Kidney glomerular epithelial cell (primary cell): ENCODE results near the gene XRCC6.
"Not testable (repeated sequence)": the region's sequence is repeated elsewhere in the genome, so short reads cannot be mapped to it uniquely, and the experiment has no call there.

Experiments
- DNase-seq: peaks from one replicate; lab custom pipeline; 2025; lab: John Stamatoyannopoulos, UW

XRCC6 gene

DNA sequence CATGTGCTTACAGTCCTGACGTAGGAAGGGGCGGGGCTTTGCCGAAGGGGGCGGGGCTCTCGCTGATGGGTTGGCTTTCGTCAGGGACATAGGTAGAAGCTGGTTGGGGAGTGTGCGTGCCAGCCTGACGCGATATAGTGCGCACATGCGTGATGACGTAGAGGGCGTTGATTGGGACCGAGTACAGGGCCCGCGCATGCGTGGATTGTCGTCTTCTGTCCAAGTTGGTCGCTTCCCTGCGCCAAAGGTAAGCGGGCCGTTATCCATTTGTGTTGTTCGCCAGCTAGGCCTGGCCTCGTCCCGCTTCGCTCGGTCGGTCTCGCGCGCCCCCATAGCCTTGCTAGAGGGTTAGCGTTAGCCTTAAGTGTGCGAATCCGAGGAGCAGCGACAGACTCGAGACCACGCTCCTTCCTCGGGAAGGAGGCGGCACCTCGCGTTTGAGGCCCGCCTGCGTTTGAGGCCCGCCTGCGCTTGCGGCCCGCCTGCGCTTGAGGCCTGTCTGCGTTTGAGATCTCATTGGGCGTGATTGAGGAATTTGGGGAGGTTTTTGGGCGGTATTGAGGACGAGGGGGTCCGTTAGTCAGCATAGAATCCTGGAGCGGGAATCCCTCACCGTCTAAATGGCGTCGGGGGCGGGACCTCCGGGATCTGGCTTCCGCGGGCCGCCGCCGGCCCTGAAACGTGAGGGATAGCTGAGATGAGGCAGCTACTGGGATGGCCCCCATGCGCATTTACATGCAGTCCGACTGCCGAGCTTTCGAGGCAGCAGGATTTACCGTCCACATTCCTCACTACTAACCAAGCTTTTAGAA is at the start of gene XRCC6:
Gene XRCC6 (plus strand): TSS at position 197 of the 812 bp plus-strand sequence. CDS start 710 bp downstream, outside the sequence.
- DNase-seq, result peak; percentile 99

DNA sequence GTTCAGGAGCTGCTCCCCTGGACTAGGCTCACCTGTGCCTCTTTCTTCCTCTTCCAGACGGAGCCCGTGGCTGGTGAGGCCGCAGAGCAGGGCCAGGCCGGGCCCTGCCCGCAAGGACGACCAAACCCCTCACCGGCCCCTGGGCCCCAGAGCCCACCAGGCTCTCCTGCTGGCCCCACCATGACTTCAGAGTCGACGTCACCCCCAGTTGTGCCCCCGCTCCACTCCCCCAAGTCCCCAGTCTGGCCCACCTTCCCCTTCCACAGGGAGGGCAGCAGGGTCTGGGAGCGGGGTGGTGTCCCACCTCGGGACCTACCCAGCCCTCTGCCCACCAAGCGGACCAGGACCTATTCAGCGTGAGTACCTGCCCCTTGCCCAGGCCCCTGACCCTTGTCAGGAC is 49.3 kb upstream of the XRCC6 start:
- no peak for DNase-seq

DNA sequence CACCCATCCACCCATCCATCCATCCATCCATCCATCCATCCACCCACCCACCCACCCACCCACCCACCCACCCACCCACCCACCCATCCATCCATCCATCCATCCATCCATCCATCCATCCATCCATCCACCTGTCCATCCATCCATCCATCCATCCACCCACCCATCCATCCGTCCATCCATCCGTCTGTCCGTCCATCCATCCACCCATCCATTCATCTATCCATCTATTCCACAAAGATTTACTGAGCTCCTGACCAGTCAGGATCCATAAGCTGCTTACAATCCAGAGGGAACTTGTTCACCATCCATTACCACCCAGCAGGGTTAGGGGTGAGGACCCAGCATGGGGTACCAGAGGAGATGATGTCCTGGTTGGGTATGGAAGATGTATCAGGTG is 48.8 kb upstream of the XRCC6 start:
- DNase-seq, result not testable (repeated sequence)

DNA sequence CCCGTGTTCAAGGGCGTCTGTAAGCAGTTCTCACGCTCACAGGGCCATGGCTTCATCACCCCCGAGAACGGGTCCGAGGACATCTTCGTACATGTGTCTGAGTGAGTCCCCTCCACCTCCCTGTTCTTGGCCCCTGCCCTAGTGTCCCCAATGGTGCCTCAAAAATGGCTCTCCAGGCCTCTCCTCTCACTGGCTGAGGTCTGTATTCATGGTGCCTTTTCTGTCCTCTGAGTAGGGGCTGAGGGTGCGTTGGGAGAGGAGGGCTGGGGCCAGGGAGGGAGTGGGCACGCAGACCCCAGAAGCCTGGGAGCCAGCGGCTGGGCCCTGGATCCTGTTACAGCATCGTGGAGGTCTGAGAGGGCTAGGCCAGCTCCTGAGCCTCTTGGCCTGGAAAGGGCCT is 47.4 kb upstream of the XRCC6 start:
- no peak for DNase-seq

GRCh38 chr22:41574847-41575381 is 46.2 kb upstream of the XRCC6 start:
- no peak for DNase-seq

DNA sequence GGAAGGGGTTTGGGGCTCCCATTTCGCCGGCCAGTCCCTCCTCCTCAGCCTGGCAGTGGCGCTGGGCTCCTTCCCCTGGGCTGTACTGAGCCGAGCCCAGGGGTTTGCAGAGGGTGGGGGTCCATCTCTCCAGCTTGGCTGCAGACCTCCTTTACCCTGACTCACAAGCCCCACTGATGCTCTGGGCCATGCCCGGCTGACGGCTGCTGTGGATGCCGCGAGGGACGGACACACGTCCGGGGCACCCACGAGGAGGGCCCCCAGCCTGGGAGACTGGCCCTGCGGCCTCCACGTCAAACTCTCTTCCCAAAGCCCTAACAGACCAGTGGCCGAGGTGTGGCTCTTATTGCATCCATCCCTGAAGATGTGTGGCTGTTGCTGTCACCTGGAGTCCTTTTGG is 45.6 kb upstream of the XRCC6 start:
- no peak for DNase-seq

GRCh38 chr22:41576877-41577276 is 44.2 kb upstream of the XRCC6 start:
- DNase-seq, result peak; percentile 1

DNA sequence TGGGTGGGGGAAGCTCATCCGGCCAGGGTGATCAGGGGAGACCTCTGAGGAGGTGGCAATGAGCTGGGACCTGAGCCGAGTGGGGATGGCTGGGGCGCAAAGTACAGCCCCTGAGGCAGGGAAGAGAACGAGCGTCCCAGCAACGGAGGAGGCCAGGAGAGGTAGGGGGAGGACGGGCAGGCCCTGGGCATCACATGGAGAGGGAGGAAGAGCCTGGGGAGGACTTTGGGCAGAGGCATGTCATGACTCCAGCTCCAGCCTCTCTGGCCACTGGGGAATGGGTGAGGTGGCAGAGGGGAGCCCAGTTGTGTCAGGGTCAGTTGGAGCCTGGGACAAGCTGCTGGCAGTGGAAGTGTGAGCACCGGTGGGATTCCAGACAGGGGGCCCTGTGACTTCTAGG is 43.0 kb upstream of the XRCC6 start:
- no peak for DNase-seq

GRCh38 chr22:41578818-41579217 is 42.3 kb upstream of the XRCC6 start:
- no peak for DNase-seq

DNA sequence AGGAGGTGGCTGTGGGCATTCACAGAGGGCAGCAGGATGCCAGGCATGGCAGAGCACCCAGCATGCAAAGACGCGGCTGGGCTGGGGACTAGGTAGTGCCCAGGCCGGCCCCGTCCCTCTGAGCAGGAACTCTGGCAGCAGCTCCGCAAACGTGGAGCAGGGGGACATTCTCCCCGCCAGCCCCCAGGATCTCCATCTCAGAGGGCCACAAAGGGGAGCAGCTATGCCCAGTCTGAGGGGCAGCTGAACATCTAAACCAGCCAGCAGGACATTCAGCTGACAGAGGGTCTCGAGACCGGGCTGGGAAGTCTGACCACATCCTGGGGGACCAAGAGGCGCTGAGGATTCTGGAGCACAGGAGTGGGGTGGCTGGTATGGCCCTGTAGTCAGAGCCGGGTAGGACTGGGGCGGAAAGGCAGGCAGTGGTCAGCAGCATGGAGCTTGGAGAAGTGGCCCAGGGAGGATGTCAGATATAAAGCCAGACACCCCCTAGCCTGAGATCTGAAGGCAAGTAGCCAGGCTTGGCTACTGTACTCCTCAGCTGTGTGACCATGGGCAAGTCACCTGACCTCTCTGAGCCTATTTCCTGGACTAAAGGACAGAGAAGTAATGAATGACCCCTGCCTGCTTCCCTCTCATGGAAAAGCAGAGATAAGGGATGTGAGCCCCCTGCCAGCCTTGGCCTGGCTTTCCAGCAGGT is 41.6 kb upstream of the XRCC6 start:
- DNase-seq, result no peak

GRCh38 chr22:41579997-41580355 is 41.1 kb upstream of the XRCC6 start:
- DNase-seq, result no peak

- no peak for DNase-seq
Measured at GRCh38 chr22:41582694-41583093, 38.4 kb upstream of the XRCC6 start.

DNA sequence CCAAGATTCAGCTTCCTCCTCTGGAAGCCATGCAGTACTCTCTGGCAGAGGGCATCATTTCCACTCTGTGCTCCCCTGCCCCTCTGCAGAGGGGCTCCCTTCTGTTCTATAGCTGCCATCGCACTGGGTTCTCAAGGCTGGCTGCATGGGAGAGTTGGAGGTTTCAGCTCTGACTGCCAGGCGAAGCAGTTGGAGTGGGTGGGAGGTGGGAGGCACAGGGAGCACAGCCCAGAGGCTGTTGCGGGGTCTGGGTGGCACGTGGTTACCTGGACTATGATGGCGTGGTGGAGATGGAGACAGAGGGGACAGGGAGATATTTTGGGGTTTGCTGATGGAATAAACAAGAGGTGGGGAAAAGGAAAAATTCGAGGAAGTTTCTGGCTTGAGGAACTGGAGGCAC is 36.2 kb upstream of the XRCC6 start:
- no peak for DNase-seq

GRCh38 chr22:41585898-41586297 is 35.2 kb upstream of the XRCC6 start:
- no peak for DNase-seq

DNA sequence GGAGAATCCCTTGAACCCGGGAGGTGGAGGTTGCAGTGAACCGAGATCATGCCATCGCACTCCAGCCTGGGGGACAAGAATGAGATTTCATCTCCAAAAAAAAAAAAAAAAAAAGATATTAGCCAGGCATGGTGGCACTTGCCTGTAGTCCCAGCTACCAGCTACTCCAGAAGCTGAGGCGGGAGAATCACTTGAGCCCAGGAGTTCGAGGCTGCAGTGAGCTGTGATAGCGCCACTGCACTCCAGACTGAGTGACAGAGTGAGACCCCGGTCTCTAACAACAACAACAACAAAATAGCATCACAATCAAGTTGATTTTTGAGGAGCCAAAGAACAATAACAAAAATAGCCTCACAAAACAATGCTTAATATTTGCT is 33.8 kb upstream of the XRCC6 start:
- DNase-seq, result no peak

DNA sequence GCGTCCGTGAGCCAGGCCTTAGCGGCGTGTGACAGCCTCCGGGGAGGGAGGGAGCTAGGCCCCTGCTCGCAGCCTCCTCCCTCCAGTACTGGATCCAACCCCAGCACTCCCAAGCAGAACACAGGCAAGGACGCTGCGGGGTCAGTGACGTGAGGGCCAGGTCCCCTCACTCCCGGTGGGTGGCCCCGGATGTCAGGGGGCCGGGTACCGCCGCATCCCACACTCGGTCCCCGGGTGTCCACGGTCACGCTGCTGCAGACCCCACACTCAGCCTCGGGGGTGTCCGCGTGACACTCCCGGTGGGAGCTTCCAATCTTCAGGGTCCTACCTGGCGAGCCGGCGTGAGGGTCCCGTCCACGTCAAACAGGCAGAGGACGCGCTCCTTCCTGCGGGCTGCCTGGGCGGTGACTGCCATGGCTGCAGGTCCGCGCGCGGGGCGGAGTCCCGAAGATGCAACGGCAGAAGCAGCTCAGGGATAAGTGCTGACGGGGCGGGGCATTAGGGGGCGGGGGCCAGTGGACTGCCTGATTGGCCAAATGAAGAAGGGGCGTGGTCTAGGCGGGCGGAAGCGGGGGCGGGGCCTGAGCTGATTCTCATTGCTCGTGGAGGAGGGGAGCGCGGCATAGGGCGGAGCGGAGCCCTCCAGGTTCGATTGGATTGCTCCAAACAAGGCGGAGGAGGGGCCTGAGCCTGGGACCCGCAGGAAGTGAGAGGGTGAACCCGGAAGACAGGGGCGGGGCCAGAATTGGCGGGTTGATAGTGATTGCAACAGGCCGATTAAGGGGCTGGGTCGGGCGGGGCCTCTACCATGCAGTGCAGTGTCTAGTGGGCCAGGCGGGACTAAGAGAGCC is 31.5 kb upstream of the XRCC6 start, which contains the start of gene PMM1:
Gene PMM1 (minus strand): TSS at position 450 of the 851 bp plus-strand sequence. CDS start 35 bp downstream, at position 415.
- DNase-seq, result peak; percentile 99

- not testable (repeated sequence) for DNase-seq
Measured at GRCh38 chr22:41593336-41593960, 27.6 kb upstream of the XRCC6 start.

- DNase-seq, result no peak
Measured at GRCh38 chr22:41595703-41596102, 25.4 kb upstream of the XRCC6 start.

- DNase-seq, result peak; percentile 35
Measured at GRCh38 chr22:41596776-41597634, 24.1 kb upstream of the XRCC6 start.

DNA sequence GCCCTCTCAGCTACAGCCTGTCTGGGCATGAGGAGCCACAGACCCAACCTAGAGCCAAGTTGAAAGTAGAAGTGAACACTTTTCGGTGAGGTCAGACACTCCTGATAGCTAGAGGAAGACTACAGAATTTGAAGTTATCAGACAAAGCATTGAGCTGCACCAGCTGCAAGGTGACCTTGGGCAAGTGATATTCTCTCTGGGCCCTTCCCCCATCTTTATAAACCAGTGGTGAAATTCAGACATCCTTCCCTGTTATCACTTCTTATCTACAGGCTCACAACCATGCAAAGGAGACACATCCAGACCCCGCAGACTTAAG is 23.5 kb upstream of the XRCC6 start:
- DNase-seq, result no peak

DNA sequence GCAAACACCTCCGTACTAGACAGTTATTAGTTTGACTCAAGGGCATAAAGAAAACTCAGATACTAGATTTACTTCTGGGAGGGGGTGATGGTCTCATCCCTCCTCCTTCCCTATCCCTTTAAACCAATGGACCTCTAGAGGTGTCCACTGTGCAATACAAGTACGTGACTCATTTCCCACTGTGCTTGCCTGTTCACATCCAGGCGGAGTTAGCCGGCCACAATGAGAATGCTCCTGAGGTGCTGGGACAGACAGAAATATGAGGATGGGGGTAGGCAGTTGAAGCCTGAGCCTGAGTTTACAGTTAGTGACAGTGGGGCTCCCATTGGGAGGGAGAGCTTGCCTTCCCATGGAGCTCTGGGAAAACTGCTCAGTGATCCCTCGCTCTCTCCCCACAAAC is 23.0 kb upstream of the XRCC6 start:
- peak; percentile 1 for DNase-seq
